ENCODE results near the gene RETN. TPM values are rescaled to one million over a fixed set of nuclear protein-coding genes. Genes with fewer than 3 reads are reported as not detected.
"Not testable (repeated sequence)": the region's sequence is repeated elsewhere in the genome, so short reads cannot be mapped to it uniquely, and the experiment has no call there.

RETN gene
- total RNA-seq, 1 donor from 2014 or later: not detected

- no peaks in the 10 kb centered on the region for H3K9me3 ChIP-seq
- intact Hi-C loops (cut with DNase I): no loop called here
- H3K27me3 ChIP-seq: peaks cover 7% of the 10 kb centered on the region
- peaks cover 4% of the 10 kb centered on the region for H3K4me1 ChIP-seq
- H3K36me3 ChIP-seq: no peaks in the 10 kb centered on the region
- no peak overlapping the region for H3K27ac ChIP-seq
- no peak overlapping the region for H3K4me3 ChIP-seq
- TF ChIP-seq POLR2AphosphoS5 (IDR thresholded peaks at IDR 0.05; ENCODE audit: insufficient read depth in 1 of 2, low read depth in 1 of 2) (no peak), POLR2A (IDR thresholded peaks at IDR 0.05) (no peak), CTCF (IDR thresholded peaks at IDR 0.05) (no peak)
- DNase-seq (ENCODE audit: extremely low spot score in 2 of 2): no peak
These were observed 26.4 kb upstream of the RETN start for GRCh38 chr19:7642295-7643030.

DNA sequence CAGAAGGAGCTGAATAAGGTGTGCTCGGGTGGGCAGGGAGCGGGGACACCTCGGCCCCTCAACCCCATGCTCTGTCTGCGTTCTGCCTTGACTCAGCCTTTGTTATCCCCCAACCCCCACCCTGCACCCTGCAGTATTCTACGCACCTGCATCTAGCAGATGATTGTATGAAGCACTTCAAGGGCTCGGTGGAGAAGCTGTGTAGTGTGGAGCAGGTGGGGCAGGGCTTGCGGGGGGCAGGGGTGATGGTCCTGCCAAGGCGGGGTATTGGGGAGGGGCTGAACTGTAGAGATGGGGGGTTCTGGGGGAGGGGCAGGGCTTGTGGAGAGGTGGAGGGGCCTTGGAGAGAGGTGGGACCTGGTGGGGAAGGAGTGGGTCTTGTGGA, 25.8 kb upstream of the RETN start:
- no peak for DNase-seq (ENCODE audit: extremely low spot score in 2 of 2)
- Histone ChIP-seq H3K36me3 (no peaks in the 10 kb centered on the region), H3K27ac (no peak overlapping the region), H3K4me3 (no peak overlapping the region), H3K27me3 (peaks cover under 1% of the 10 kb centered on the region), H3K4me1 (no peaks in the 10 kb centered on the region), H3K9me3 (no peaks in the 10 kb centered on the region)
- no peak for TF ChIP-seq POLR2A (IDR thresholded peaks at IDR 0.05)
- TF ChIP-seq POLR2AphosphoS5 (IDR thresholded peaks at IDR 0.05; ENCODE audit: insufficient read depth in 1 of 2, low read depth in 1 of 2): no peak
- TF ChIP-seq CTCF (IDR thresholded peaks at IDR 0.05): no peak
- intact Hi-C loops (cut with DNase I): no loop called here

DNA sequence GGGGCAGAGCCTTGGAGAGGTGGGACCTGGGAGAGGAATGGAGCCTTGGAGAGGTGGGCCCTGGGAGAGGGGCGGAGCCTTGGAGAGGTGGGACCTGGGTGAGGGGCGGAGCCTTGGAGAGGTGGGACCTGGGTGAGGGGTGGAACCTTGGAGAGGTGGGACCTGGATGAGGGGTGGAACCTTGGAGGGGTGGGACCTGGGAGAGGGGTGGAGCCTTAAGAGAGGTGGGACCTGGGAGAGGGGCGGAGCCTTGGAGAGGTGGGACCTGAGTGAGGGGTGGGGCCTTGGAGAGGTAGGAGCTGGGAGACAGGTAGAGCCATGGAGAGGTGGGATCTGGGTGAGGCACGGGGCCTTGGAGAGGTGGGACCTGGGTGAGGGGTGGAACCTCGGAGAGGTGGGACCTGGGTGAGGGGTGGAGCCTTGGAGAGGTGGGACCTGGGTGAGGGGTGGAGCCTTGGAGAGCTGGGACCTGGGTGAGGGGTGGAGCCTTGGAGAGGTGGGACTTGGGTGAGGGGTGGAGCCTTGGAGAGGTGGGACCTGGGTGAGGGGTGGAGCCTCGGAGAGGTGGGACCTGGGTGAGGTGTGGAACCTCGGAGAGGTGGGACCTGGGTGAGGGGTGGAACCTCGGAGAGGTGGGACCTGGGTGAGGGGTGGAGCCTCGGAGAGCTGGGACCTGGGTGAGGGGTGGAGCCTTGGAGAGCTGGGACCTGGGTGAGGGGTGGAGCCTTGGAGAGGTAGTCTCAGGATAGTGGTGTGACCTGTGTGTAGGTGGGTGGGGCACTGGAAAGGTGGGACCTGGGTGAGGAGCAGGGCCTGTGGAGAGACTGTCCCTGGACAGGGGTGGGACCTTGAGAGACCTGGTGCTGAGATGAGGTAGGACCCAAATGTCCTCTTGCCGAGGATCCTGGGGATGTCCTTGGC, 25.0 kb upstream of the RETN start:
- H3K4me3 ChIP-seq; H3K27me3 ChIP-seq; H3K4me1 ChIP-seq; H3K27ac ChIP-seq; H3K36me3 ChIP-seq; intact Hi-C loops (cut with DNase I); H3K9me3 ChIP-seq; DNase-seq (ENCODE audit: extremely low spot score in 2 of 2): not testable (repeated sequence)

DNA sequence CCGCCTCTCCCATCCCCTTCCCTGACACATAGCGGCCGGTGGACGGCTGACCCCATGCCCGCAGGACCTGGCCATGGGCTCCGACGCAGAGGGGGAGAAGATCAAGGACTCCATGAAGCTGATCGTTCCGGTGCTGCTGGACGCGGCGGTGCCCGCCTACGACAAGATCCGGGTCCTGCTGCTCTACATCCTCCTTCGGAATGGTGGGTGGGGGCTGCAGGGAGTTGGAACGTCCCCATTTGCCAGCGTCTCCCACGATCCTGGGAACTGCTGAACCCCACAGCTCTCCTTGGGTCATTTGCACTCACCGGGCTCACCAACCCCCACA, 24.3 kb upstream of the RETN start:
- no peak overlapping the region for H3K4me3 ChIP-seq
- no peak overlapping the region for H3K27ac ChIP-seq
- H3K4me1 ChIP-seq: no peaks in the 10 kb centered on the region
- TF ChIP-seq POLR2A (IDR thresholded peaks at IDR 0.05) (no peak), CTCF (IDR thresholded peaks at IDR 0.05) (no peak), POLR2AphosphoS5 (IDR thresholded peaks at IDR 0.05; ENCODE audit: insufficient read depth in 1 of 2, low read depth in 1 of 2) (no peak)
- no peaks in the 10 kb centered on the region for H3K27me3 ChIP-seq
- no peaks in the 10 kb centered on the region for H3K9me3 ChIP-seq
- intact Hi-C loops (cut with DNase I): no loop called here
- DNase-seq (ENCODE audit: extremely low spot score in 2 of 2): no peak
- H3K36me3 ChIP-seq: no peaks in the 10 kb centered on the region

DNA sequence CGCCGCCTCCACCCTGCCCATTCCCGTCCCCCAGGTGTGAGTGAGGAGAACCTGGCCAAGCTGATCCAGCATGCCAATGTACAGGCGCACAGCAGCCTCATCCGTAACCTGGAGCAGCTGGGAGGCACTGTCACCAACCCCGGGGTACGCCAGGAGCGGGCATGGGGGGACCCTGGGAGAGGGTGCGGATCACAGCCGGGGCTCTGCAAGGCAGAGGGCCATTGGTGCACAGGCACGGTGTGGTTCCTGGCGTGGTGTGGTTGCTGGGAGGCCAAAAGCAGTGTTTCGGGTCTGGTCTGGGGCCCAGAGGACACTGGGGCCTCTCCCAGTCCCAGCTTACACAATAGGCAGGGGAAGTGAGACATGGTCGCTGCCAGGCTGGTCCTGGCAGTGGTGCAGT, 23.7 kb upstream of the RETN start:
- H3K9me3 ChIP-seq: no peaks in the 10 kb centered on the region
- no peak overlapping the region for H3K4me3 ChIP-seq
- no peak for TF ChIP-seq CTCF (IDR thresholded peaks at IDR 0.05)
- no peak for TF ChIP-seq POLR2AphosphoS5 (IDR thresholded peaks at IDR 0.05; ENCODE audit: insufficient read depth in 1 of 2, low read depth in 1 of 2)
- TF ChIP-seq POLR2A (IDR thresholded peaks at IDR 0.05): no peak
- H3K4me1 ChIP-seq: no peaks in the 10 kb centered on the region
- intact Hi-C loops (cut with DNase I): no loop called here
- no peaks in the 10 kb centered on the region for H3K27me3 ChIP-seq
- no peaks in the 10 kb centered on the region for H3K36me3 ChIP-seq
- H3K27ac ChIP-seq: no peak overlapping the region
- DNase-seq (ENCODE audit: extremely low spot score in 2 of 2): no peak
